MM.1S (cell line): ENCODE data around the gene MBD5.

ENCODE experiments used
- DNase-seq: peaks from one replicate; pipeline ENCODE4 v3.0.0-alpha.2; 2015
- H2AFZ ChIP-seq: fragments of 300-600 bp; sonication (generic); 2 replicates; pipeline ENCODE4 v1.6.0; 2016; ENCODE audit warnings: antibody characterized with exemption, low read length
- H3F3A ChIP-seq: fragments of 300-600 bp; sonication (generic); 2 replicates; pipeline ENCODE4 v1.6.1; 2016; ENCODE audit warnings: mild to moderate bottlenecking, antibody characterized with exemption, low read length, moderate library complexity, mixed read lengths; ENCODE audit not compliant: insufficient read depth
- H3K27ac ChIP-seq: fragments of 300-600 bp; sonication (generic); 2 replicates; pipeline ENCODE4 v1.5.1; 2016; ENCODE audit warnings: mild to moderate bottlenecking, low read length
- H3K27me3 ChIP-seq: fragments of 300-600 bp; sonication (generic); replicated peaks from 2 replicates; pipeline ENCODE4 v1.6.0; 2016; ENCODE audit warnings: low read length; ENCODE audit not compliant: insufficient read depth
- H3K36me3 ChIP-seq: fragments of 300-600 bp; sonication (generic); replicated peaks from 2 replicates; pipeline ENCODE4 v1.6.1; 2016; ENCODE audit warnings: mild to moderate bottlenecking, low read length, mixed read lengths; ENCODE audit not compliant: insufficient read depth
- H3K4me1 ChIP-seq: fragments of 300-600 bp; sonication (generic); 2 replicates; pipeline ENCODE4 v1.6.1; 2016; ENCODE audit warnings: low read length, mixed read lengths
- H3K4me2 ChIP-seq: fragments of 300-600 bp; sonication (generic); 2 replicates; pipeline ENCODE4 v1.6.0; 2016; ENCODE audit warnings: low read depth, low read length
- H3K4me3 ChIP-seq: fragments of 300-600 bp; sonication (generic); 2 replicates; pipeline ENCODE4 v1.5.1; 2016; ENCODE audit warnings: low read length, mixed read lengths
- H3K79me2 ChIP-seq: fragments of 300-600 bp; sonication (generic); 2 replicates; pipeline ENCODE4 v1.6.1; 2016; ENCODE audit warnings: mixed run types, low read length, mixed read lengths
- H3K9ac ChIP-seq: fragments of 300-600 bp; sonication (generic); 2 replicates; pipeline ENCODE4 v1.6.1; 2016; ENCODE audit warnings: low read length, mixed read lengths
- H3K9me2 ChIP-seq: fragments of 300-600 bp; sonication (generic); replicated peaks from 2 replicates; pipeline ENCODE4 v1.6.1; 2016; ENCODE audit warnings: mild to moderate bottlenecking, low read length, mixed read lengths; ENCODE audit not compliant: insufficient read depth
- H3K9me3 ChIP-seq: fragments of 300-600 bp; sonication (generic); replicated peaks from 2 replicates; pipeline ENCODE4 v1.6.1; 2016; ENCODE audit warnings: mild to moderate bottlenecking, low read length, mixed read lengths; ENCODE audit not compliant: insufficient read depth
- H4K20me1 ChIP-seq: fragments of 300-600 bp; sonication (generic); 2 replicates; pipeline ENCODE4 v1.6.1; 2016; ENCODE audit warnings: mild to moderate bottlenecking, low read length, moderate library complexity, mixed read lengths; ENCODE audit not compliant: insufficient read depth
- CTCF ChIP-seq: fragments of 300-600 bp; sonication (generic); IDR thresholded peaks from 2 replicates; pipeline ENCODE4 v1.5.1; 2016; ENCODE audit warnings: antibody characterized with exemption, low read length, mixed read lengths
- EZH2 ChIP-seq: fragments of 300-600 bp; sonication (generic); optimal IDR thresholded peaks from 2 replicates; pipeline ENCODE3; 2017; ENCODE audit warnings: low read depth, mild to moderate bottlenecking, antibody characterized with exemption, low read length, mixed read lengths
- EZH2phosphoT487 ChIP-seq: fragments of 300-600 bp; sonication (generic); IDR thresholded peaks from 2 replicates; pipeline ENCODE4 v1.6.1; 2018; ENCODE audit warnings: antibody characterized with exemption, low read length

Gene MBD5

GRCh38 chr2:148552675-148553331, 531.9 kb downstream of the MBD5 start:
- Histone ChIP-seq H3K4me3 (peak overlapping the region; percentile 58), H3K79me2 (no peaks in the 10 kb centered on the region), H3K36me3 (no peaks in the 10 kb centered on the region), H3K27ac (no peak overlapping the region), H3F3A (no peaks in the 10 kb centered on the region; the same call in 1 of the 2 replicates), H3K27me3 (no peaks in the 10 kb centered on the region), H2AFZ (peak overlapping the region; percentile 65), H3K4me2 (peak overlapping the region; percentile 56), H3K9ac (peak overlapping the region; percentile 5; the same call in 1 of the 2 replicates), H3K9me2 (no peaks in the 10 kb centered on the region), H3K4me1 (peaks cover 13% of the 10 kb centered on the region), H4K20me1 (no peaks in the 10 kb centered on the region), H3K9me3 (no peaks in the 10 kb centered on the region)
- no peak for TF ChIP-seq EZH2phosphoT487
- peak; percentile 56 for DNase-seq

GRCh38 chr2:148553332-148553887, 532.5 kb downstream of the MBD5 start:
- H3K27me3 ChIP-seq = no peaks in the 10 kb centered on the region
- H3K36me3 ChIP-seq = no peaks in the 10 kb centered on the region
- H3K9me3 ChIP-seq = no peaks in the 10 kb centered on the region
- H3K9ac ChIP-seq = peak overlapping the region; percentile 5; the same call in 1 of the 2 replicates
- peak overlapping the region; percentile 56 for H3K4me2 ChIP-seq
- H3K9me2 ChIP-seq = no peaks in the 10 kb centered on the region
- peak overlapping the region; percentile 58 for H3K4me3 ChIP-seq
- no peaks in the 10 kb centered on the region for H4K20me1 ChIP-seq
- peaks cover 3% of the 10 kb centered on the region for H3F3A ChIP-seq
- H3K79me2 ChIP-seq = no peaks in the 10 kb centered on the region
- DNase-seq = no peak
- no peak overlapping the region for H3K27ac ChIP-seq
- H3K4me1 ChIP-seq = peaks cover 17% of the 10 kb centered on the region
- H2AFZ ChIP-seq = peak overlapping the region; percentile 65
- TF ChIP-seq CTCF (no peak), EZH2 (no peak), EZH2phosphoT487 (no peak)

- H3K9me2 ChIP-seq = no peaks in the 10 kb centered on the region
- no peaks in the 10 kb centered on the region for H3K9me3 ChIP-seq
- no peak for TF ChIP-seq EZH2phosphoT487
- TF ChIP-seq EZH2 = no peak
- no peak for TF ChIP-seq CTCF
- H3K36me3 ChIP-seq = no peaks in the 10 kb centered on the region
- H3K4me3 ChIP-seq = no peak overlapping the region
- H3K27me3 ChIP-seq = no peaks in the 10 kb centered on the region
- H3K9ac ChIP-seq = no peak overlapping the region
- H2AFZ ChIP-seq = no peak overlapping the region
- no peaks in the 10 kb centered on the region for H3K79me2 ChIP-seq
- H3F3A ChIP-seq = peaks cover 3% of the 10 kb centered on the region
- no peaks in the 10 kb centered on the region for H4K20me1 ChIP-seq
- DNase-seq = no peak
- peaks cover 20% of the 10 kb centered on the region for H3K4me1 ChIP-seq
- no peak overlapping the region for H3K4me2 ChIP-seq
- no peak overlapping the region for H3K27ac ChIP-seq
Observed at GRCh38 chr2:148554459-148555247, 533.8 kb downstream of the MBD5 start.
